RWPE2 (cell line): ENCODE data around the gene OAS1.

Source experiments
- ATAC-seq: fragments of 200-7000 bp; cut with Tn5 transposase; 3 replicates; pipeline ENCODE4 v1.9.1; 2021; ENCODE audit warnings: low read depth
- DNase-seq: peaks from one replicate; pipeline ENCODE4 v3.0.0-alpha.2; 2020; ENCODE audit warnings: low spot score
- H3K27ac ChIP-seq: fragments of 450-650 bp; 2 replicates; pipeline ENCODE4 v1.5.1; 2017; ENCODE audit warnings: mild to moderate bottlenecking; ENCODE audit not compliant: poor library complexity, severe bottlenecking
- H3K27me3 ChIP-seq: fragments of 250-450 bp; sonication (Bioruptor Pico); 2 replicates; pipeline ENCODE4 v1.5.1; 2021; ENCODE audit warnings: mild to moderate bottlenecking, moderate library complexity; ENCODE audit not compliant: insufficient read depth, poor library complexity, severe bottlenecking
- H3K36me3 ChIP-seq: fragments of 250-450 bp; sonication (Bioruptor Pico); 2 replicates; pipeline ENCODE4 v1.5.1; 2020; ENCODE audit warnings: low read depth, mild to moderate bottlenecking, moderate library complexity
- H3K4me1 ChIP-seq: fragments of 250-450 bp; sonication (Bioruptor Pico); 2 replicates; pipeline ENCODE4 v1.5.1; 2021; ENCODE audit warnings: mild to moderate bottlenecking, moderate library complexity; ENCODE audit not compliant: insufficient read depth, poor library complexity, severe bottlenecking
- H3K4me3 ChIP-seq: fragments of 250-450 bp; sonication (Bioruptor Pico); 2 replicates; pipeline ENCODE4 v1.5.1; 2021; ENCODE audit warnings: mild to moderate bottlenecking, moderate library complexity; ENCODE audit not compliant: severe bottlenecking
- H3K9me3 ChIP-seq: fragments of 250-450 bp; sonication (Bioruptor Pico); 2 replicates; pipeline ENCODE4 v1.5.1; 2021; ENCODE audit warnings: mild to moderate bottlenecking, moderate library complexity; ENCODE audit not compliant: severe bottlenecking
- CTCF ChIP-seq: fragments of 450-650 bp; IDR thresholded peaks from one replicate; pipeline ENCODE4 v1.5.1; 2017; ENCODE audit warnings: mild to moderate bottlenecking, moderate library complexity; ENCODE audit not compliant: poor library complexity, severe bottlenecking

Gene OAS1

GRCh38 chr12:112942572-112942971, 35.8 kb downstream of the OAS1 start:
- Histone ChIP-seq H3K36me3 (peaks cover 26% of the 10 kb centered on the region), H3K9me3 (no peaks in the 10 kb centered on the region), H3K4me3 (no peak overlapping the region), H3K4me1 (peaks cover 4% of the 10 kb centered on the region), H3K27me3 (no peaks in the 10 kb centered on the region), H3K27ac (no peak overlapping the region)
- no peak for DNase-seq
- no peak for ATAC-seq
- TF ChIP-seq CTCF = no peak

- Histone ChIP-seq H3K36me3 (peaks cover 30% of the 10 kb centered on the region), H3K4me1 (no peaks in the 10 kb centered on the region), H3K27ac (no peak overlapping the region), H3K9me3 (no peaks in the 10 kb centered on the region), H3K4me3 (no peak overlapping the region), H3K27me3 (no peaks in the 10 kb centered on the region)
- no peak for TF ChIP-seq CTCF
- DNase-seq = no peak
- ATAC-seq = no peak
Observed at GRCh38 chr12:112944024-112944690, 37.4 kb downstream of the OAS1 start.

- H3K36me3 ChIP-seq = peaks cover 30% of the 10 kb centered on the region
- no peak for DNase-seq
- no peak for ATAC-seq
Observed at GRCh38 chr12:112945515-112945914, 38.8 kb downstream of the OAS1 start.

GRCh38 chr12:112946236-112947000, 39.7 kb downstream of the OAS1 start:
- H3K9me3 ChIP-seq = no peaks in the 10 kb centered on the region
- no peaks in the 10 kb centered on the region for H3K4me1 ChIP-seq
- peaks cover 37% of the 10 kb centered on the region for H3K36me3 ChIP-seq
- DNase-seq (no peak), ATAC-seq (no peak)
- no peaks in the 10 kb centered on the region for H3K27me3 ChIP-seq
- H3K4me3 ChIP-seq = no peak overlapping the region
- TF ChIP-seq CTCF = no peak
- H3K27ac ChIP-seq = no peak overlapping the region

More at GRCh38 chr12:112945515-112945914, 38.8 kb downstream of the OAS1 start:
- no peaks in the 10 kb centered on the region for H3K9me3 ChIP-seq
- H3K27me3 ChIP-seq = no peaks in the 10 kb centered on the region
- H3K4me1 ChIP-seq = no peaks in the 10 kb centered on the region
- TF ChIP-seq CTCF = no peak
- H3K4me3 ChIP-seq = no peak overlapping the region
- H3K27ac ChIP-seq = no peak overlapping the region

- H3K9me3 ChIP-seq = no peaks in the 10 kb centered on the region
- DNase-seq (no peak), ATAC-seq (no peak)
- H3K27ac ChIP-seq = no peak overlapping the region
- TF ChIP-seq CTCF = no peak
- no peak overlapping the region for H3K4me3 ChIP-seq
- no peaks in the 10 kb centered on the region for H3K27me3 ChIP-seq
- peaks cover 2% of the 10 kb centered on the region for H3K4me1 ChIP-seq
- peaks cover 42% of the 10 kb centered on the region for H3K36me3 ChIP-seq
Observed at GRCh38 chr12:112947314-112947713, 40.6 kb downstream of the OAS1 start.
